DMS114 treated with DMSO at 0.1 percent for 48 hours (cell line): ENCODE measurements around the gene ASPHD1.
"Not testable (repeated sequence)": the region's sequence is repeated elsewhere in the genome, so short reads cannot be mapped to it uniquely, and the experiment has no call there.

ENCODE experiments used
- DNase-seq: peaks from one replicate; lab custom pipeline; 2025; ENCODE audit not compliant: unreplicated experiment; lab: John Stamatoyannopoulos, UW

Gene ASPHD1

GRCh38 chr16:29900102-29900887 lies at the start of gene ASPHD1:
Gene ASPHD1, plus strand, starts transcription at chr16:29900488. Its CDS starts 484 bp downstream, at chr16:29900972.
- peak; percentile 51 for DNase-seq

- DNase-seq: no peak
Observed at GRCh38 chr16:29850998-29851397, 49.3 kb upstream of the ASPHD1 start.

GRCh38 chr16:29852654-29853053 lies 47.6 kb upstream of the ASPHD1 start:
- DNase-seq: no peak

GRCh38 chr16:29854520-29855100 lies 45.7 kb upstream of the ASPHD1 start:
- no peak for DNase-seq

GRCh38 chr16:29857133-29857760 lies 43.0 kb upstream of the ASPHD1 start:
- no peak for DNase-seq

- no peak for DNase-seq
Observed at GRCh38 chr16:29858149-29858849, 42.0 kb upstream of the ASPHD1 start.

GRCh38 chr16:29858974-29859373 lies 41.3 kb upstream of the ASPHD1 start:
- DNase-seq: no peak

GRCh38 chr16:29860218-29860617 lies 40.1 kb upstream of the ASPHD1 start:
- DNase-seq: no peak

- no peak for DNase-seq
Observed at GRCh38 chr16:29862383-29862883, 37.9 kb upstream of the ASPHD1 start.

GRCh38 chr16:29862884-29863668 lies 37.2 kb upstream of the ASPHD1 start, which contains the start of gene CDIPT:
Gene CDIPT, minus strand, starts transcription at chr16:29863226. Its CDS starts 369 bp downstream, at chr16:29862857.
- peak; percentile 96 for DNase-seq

- no peak for DNase-seq
Observed at GRCh38 chr16:29863669-29863984, 36.7 kb upstream of the ASPHD1 start.

- no peak for DNase-seq
Observed at GRCh38 chr16:29864205-29864604, 36.1 kb upstream of the ASPHD1 start.

GRCh38 chr16:29868396-29869009 lies 31.8 kb upstream of the ASPHD1 start:
- no peak for DNase-seq

- DNase-seq: not testable (repeated sequence)
Observed at GRCh38 chr16:29869067-29869466, 31.2 kb upstream of the ASPHD1 start.

GRCh38 chr16:29871822-29872546 lies 28.3 kb upstream of the ASPHD1 start:
- no peak for DNase-seq

GRCh38 chr16:29873319-29873718 lies 27.0 kb upstream of the ASPHD1 start:
- no peak for DNase-seq

GRCh38 chr16:29875206-29875605 lies 25.1 kb upstream of the ASPHD1 start:
- DNase-seq: no peak

- no peak for DNase-seq
Observed at GRCh38 chr16:29876217-29876593, 24.1 kb upstream of the ASPHD1 start.

- no peak for DNase-seq
Observed at GRCh38 chr16:29876594-29877249, 23.6 kb upstream of the ASPHD1 start.
